Measurements from ENCODE around the gene LGI1.

DNA sequence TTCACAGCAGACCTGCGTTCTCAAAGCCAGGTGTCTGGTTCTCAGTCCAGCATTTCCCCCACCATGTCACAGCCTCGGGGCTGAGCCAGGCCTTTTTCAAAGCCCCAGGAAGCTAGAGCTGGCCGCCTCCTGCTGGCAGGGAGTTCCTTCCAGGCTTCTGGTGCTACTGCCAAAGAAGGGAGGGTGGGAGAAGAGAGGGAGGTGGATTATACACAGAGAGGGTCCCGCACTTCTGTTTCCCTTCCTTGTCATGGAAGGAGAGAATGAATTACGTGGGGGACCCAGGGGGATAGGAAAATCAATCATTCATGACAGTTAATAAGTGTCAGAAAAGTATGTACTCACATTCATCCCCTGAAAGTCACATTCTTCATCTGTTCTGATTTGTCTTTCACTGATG lies 600 bp upstream of the LGI1 start:
- TF ChIP-seq, protein P1, sequence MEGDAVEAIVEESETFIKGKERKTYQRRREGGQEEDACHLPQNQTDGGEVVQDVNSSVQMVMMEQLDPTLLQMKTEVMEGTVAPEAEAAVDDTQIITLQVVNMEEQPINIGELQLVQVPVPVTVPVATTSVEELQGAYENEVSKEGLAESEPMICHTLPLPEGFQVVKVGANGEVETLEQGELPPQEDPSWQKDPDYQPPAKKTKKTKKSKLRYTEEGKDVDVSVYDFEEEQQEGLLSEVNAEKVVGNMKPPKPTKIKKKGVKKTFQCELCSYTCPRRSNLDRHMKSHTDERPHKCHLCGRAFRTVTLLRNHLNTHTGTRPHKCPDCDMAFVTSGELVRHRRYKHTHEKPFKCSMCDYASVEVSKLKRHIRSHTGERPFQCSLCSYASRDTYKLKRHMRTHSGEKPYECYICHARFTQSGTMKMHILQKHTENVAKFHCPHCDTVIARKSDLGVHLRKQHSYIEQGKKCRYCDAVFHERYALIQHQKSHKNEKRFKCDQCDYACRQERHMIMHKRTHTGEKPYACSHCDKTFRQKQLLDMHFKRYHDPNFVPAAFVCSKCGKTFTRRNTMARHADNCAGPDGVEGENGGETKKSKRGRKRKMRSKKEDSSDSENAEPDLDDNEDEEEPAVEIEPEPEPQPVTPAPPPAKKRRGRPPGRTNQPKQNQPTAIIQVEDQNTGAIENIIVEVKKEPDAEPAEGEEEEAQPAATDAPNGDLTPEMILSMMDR (IDR thresholded peaks at IDR 0.05), result no peak
- TF ChIP-seq TCF7 (CRISPR knock-in tag; IDR thresholded peaks at IDR 0.05; ENCODE audit: low read depth) (no peak), ESRRA (CRISPR knock-in tag; IDR thresholded peaks at IDR 0.05; ENCODE audit: borderline replicate concordance) (no peak), CREB1 (CRISPR knock-in tag; IDR thresholded peaks at IDR 0.05) (no peak), SOX15 (CRISPR knock-in tag; IDR thresholded peaks at IDR 0.05) (no peak), RELA (CRISPR knock-in tag; IDR thresholded peaks at IDR 0.05; ENCODE audit: borderline replicate concordance) (no peak)
- TF ChIP-seq, protein P2, sequence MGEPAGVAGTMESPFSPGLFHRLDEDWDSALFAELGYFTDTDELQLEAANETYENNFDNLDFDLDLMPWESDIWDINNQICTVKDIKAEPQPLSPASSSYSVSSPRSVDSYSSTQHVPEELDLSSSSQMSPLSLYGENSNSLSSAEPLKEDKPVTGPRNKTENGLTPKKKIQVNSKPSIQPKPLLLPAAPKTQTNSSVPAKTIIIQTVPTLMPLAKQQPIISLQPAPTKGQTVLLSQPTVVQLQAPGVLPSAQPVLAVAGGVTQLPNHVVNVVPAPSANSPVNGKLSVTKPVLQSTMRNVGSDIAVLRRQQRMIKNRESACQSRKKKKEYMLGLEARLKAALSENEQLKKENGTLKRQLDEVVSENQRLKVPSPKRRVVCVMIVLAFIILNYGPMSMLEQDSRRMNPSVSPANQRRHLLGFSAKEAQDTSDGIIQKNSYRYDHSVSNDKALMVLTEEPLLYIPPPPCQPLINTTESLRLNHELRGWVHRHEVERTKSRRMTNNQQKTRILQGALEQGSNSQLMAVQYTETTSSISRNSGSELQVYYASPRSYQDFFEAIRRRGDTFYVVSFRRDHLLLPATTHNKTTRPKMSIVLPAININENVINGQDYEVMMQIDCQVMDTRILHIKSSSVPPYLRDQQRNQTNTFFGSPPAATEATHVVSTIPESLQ (CRISPR knock-in tag; IDR thresholded peaks at IDR 0.05), result no peak
- TF ChIP-seq, protein P3, sequence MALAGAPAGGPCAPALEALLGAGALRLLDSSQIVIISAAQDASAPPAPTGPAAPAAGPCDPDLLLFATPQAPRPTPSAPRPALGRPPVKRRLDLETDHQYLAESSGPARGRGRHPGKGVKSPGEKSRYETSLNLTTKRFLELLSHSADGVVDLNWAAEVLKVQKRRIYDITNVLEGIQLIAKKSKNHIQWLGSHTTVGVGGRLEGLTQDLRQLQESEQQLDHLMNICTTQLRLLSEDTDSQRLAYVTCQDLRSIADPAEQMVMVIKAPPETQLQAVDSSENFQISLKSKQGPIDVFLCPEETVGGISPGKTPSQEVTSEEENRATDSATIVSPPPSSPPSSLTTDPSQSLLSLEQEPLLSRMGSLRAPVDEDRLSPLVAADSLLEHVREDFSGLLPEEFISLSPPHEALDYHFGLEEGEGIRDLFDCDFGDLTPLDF (CRISPR knock-in tag; IDR thresholded peaks at IDR 0.05), result no peak
- TF ChIP-seq, protein P4, sequence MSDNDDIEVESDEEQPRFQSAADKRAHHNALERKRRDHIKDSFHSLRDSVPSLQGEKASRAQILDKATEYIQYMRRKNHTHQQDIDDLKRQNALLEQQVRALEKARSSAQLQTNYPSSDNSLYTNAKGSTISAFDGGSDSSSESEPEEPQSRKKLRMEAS (CRISPR knock-in tag; IDR thresholded peaks at IDR 0.05), result no peak
- TF ChIP-seq, protein P5, sequence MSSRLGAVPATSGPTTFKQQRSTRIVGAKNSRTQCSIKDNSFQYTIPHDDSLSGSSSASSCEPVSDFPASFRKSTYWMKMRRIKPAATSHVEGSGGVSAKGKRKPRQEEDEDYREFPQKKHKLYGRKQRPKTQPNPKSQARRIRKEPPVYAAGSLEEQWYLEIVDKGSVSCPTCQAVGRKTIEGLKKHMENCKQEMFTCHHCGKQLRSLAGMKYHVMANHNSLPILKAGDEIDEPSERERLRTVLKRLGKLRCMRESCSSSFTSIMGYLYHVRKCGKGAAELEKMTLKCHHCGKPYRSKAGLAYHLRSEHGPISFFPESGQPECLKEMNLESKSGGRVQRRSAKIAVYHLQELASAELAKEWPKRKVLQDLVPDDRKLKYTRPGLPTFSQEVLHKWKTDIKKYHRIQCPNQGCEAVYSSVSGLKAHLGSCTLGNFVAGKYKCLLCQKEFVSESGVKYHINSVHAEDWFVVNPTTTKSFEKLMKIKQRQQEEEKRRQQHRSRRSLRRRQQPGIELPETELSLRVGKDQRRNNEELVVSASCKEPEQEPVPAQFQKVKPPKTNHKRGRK (CRISPR knock-in tag; IDR thresholded peaks at IDR 0.05; ENCODE audit: borderline replicate concordance), result no peak
